Caco-2 (cell line): ENCODE results near the gene DARS1. TPM values are rescaled to one million over a fixed set of nuclear protein-coding genes. Genes with fewer than 3 reads are reported as not detected.

ENCODE experiments used
- BruUV-seq: library from RNA; stranded (reverse); fragments of 400-500 nt; replicated peaks from 2 replicates; lab custom pipeline; 2021; lab: Mats Ljungman, UMichigan
- CTCF ChIA-PET: fragments of 300-600 bp; sonication (Branson Sonifier 250); formaldehyde crosslinking; loops from one replicate; lab custom pipeline; 2022; ENCODE audit warnings: antibody characterized with exemption; lab: Charles Lee
- POLR2A ChIA-PET: fragments of 300-600 bp; sonication (Branson Sonifier 250); formaldehyde crosslinking; loops from one replicate; lab custom pipeline; 2022; ENCODE audit warnings: antibody characterized with exemption; lab: Charles Lee
- DNase-seq, 2 experiments: peaks; one replicate each; pipeline versions ENCODE4 v3.0.0 to v3.0.0-alpha.2; 2020 to 2022
- H3K27me3 ChIP-seq: replicated peaks from 2 replicates; pipeline ENCODE4 v1.6.0; 2011; ENCODE audit warnings: low read length; ENCODE audit not compliant: control insufficient read depth, insufficient read depth
- H3K36me3 ChIP-seq: 2 replicates; pipeline ENCODE4 v1.5.1; 2011; ENCODE audit warnings: low read length; ENCODE audit not compliant: control insufficient read depth, insufficient read depth
- H3K4me1 ChIP-seq: fragments of 250-450 bp; sonication (Bioruptor Pico); 2 replicates; pipeline ENCODE4 v1.5.1; 2020; ENCODE audit warnings: mild to moderate bottlenecking
- H3K4me3 ChIP-seq: 2 replicates; pipeline ENCODE4 v1.5.1; 2011; ENCODE audit warnings: low read depth, mild to moderate bottlenecking, control low read depth, low read length
- H3K9me3 ChIP-seq: fragments of 250-450 bp; sonication (Bioruptor Pico); 2 replicates; pipeline ENCODE4 v1.5.1; 2020; ENCODE audit warnings: mild to moderate bottlenecking, moderate library complexity
- H3K27ac Mint-ChIP-seq: one replicate; pipeline ENCODE4 v1.8.0; 2022; ENCODE audit warnings: mixed read lengths; ENCODE audit not compliant: unreplicated experiment
- H3K27me3 Mint-ChIP-seq: one replicate; pipeline ENCODE4 v1.8.0; 2022; ENCODE audit warnings: mixed read lengths; ENCODE audit not compliant: insufficient read depth, unreplicated experiment
- H3K36me3 Mint-ChIP-seq: one replicate; pipeline ENCODE4 v1.8.0; 2022; ENCODE audit warnings: mild to moderate bottlenecking, mixed read lengths; ENCODE audit not compliant: insufficient read depth, unreplicated experiment
- H3K4me1 Mint-ChIP-seq: one replicate; pipeline ENCODE4 v1.8.0; 2022; ENCODE audit warnings: low read depth, mixed read lengths; ENCODE audit not compliant: unreplicated experiment
- H3K4me3 Mint-ChIP-seq: one replicate; pipeline ENCODE4 v1.8.0; 2022; ENCODE audit warnings: mild to moderate bottlenecking, moderate library complexity, mixed read lengths; ENCODE audit not compliant: unreplicated experiment
- H3K9me3 Mint-ChIP-seq: one replicate; pipeline ENCODE4 v1.8.0; 2022; ENCODE audit warnings: mixed read lengths; ENCODE audit not compliant: unreplicated experiment
- intact Hi-C: fragments of 100-400 bp; cut with micrococcal nuclease; formaldehyde crosslinking; loops from one replicate; pipeline ENCODE4 v1.10.0; 2022; ENCODE audit not compliant: unreplicated experiment
- total RNA-seq: library from RNA; stranded (reverse); gene quantifications from 2 replicates; pipeline ENCODE4 v1.2.3, GENCODE V29; 2022
- TF ChIP-seq, protein P1 (sequence below), 2 experiments: fragments of 200-600 bp in 1 of 2; IDR thresholded peaks; 1 replicate in 1 of 2; 2 replicates in 1 of 2; pipeline versions ENCODE4 v1.5.1 to v1.8.0; 2011 to 2022; ENCODE audit warnings: antibody characterized with exemption in 1 of 2, control low read depth in 1 of 2, inconsistent platforms in 1 of 2, low read depth in 1 of 2, low read length in 1 of 2, mild to moderate bottlenecking in 1 of 2, moderate library complexity in 1 of 2; ENCODE audit not compliant: insufficient read depth in 1 of 2, severe bottlenecking in 1 of 2, unreplicated experiment in 1 of 2

Gene DARS1
- total RNA-seq, 1 experiment from 2014 or later: 90.9 TPM

GRCh38 chr2:135903650-135904049 lies 81.8 kb downstream of the DARS1 start:
- TF ChIP-seq, protein P1, sequence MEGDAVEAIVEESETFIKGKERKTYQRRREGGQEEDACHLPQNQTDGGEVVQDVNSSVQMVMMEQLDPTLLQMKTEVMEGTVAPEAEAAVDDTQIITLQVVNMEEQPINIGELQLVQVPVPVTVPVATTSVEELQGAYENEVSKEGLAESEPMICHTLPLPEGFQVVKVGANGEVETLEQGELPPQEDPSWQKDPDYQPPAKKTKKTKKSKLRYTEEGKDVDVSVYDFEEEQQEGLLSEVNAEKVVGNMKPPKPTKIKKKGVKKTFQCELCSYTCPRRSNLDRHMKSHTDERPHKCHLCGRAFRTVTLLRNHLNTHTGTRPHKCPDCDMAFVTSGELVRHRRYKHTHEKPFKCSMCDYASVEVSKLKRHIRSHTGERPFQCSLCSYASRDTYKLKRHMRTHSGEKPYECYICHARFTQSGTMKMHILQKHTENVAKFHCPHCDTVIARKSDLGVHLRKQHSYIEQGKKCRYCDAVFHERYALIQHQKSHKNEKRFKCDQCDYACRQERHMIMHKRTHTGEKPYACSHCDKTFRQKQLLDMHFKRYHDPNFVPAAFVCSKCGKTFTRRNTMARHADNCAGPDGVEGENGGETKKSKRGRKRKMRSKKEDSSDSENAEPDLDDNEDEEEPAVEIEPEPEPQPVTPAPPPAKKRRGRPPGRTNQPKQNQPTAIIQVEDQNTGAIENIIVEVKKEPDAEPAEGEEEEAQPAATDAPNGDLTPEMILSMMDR (IDR thresholded peaks at IDR 0.05; ENCODE audit: insufficient read depth in 1 of 2, low read depth in 1 of 2, low read length in 1 of 2, severe bottlenecking in 1 of 2, unreplicated experiment in 1 of 2): no peak
- Mint-ChIP-seq H3K9me3 (no peaks in the 10 kb centered on the region), H3K4me1 (peaks cover 7% of the 10 kb centered on the region), H3K4me3 (no peak overlapping the region), H3K36me3 (peaks cover 35% of the 10 kb centered on the region), H3K27me3 (no peaks in the 10 kb centered on the region), H3K27ac (no peak overlapping the region)
- intact Hi-C loops: no loop called here
- Histone ChIP-seq H3K36me3 (no peaks in the 10 kb centered on the region), H3K27me3 (no peaks in the 10 kb centered on the region), H3K4me1 (0 out of 2 replicates have a peak, but pooled peaks cover 3% of the 10 kb centered on the region), H3K4me3 (no peak overlapping the region), H3K9me3 (no peaks in the 10 kb centered on the region)
- no peak for DNase-seq
- ChIA-PET POLR2A (interaction anchor here (1.3 kb wide), 1 partner anchor 27 kb away, joined by 6 read pairs; the partner anchor contains the start of gene MCM6), CTCF (interaction anchor here (0.7 to 0.9 kb wide), 3 partner anchors 8 to 18 kb away, joined by 3 to 5 read pairs (median 3); no protein-coding TSS in a partner anchor)
- no TSS peak for BruUV-seq

GRCh38 chr2:135899567-135899966 lies 85.9 kb downstream of the DARS1 start:
- CTCF ChIA-PET: no interaction called here
- intact Hi-C loops: no loop called here

GRCh38 chr2:135898234-135898786 lies 87.1 kb downstream of the DARS1 start:
- H3K27ac Mint-ChIP-seq: no peak overlapping the region
- peaks cover 6% of the 10 kb centered on the region for H3K36me3 Mint-ChIP-seq

More at GRCh38 chr2:135899567-135899966, 85.9 kb downstream of the DARS1 start:
- no peaks in the 10 kb centered on the region for H3K9me3 Mint-ChIP-seq
- Histone ChIP-seq H3K27me3 (no peaks in the 10 kb centered on the region), H3K4me3 (no peak overlapping the region), H3K36me3 (no peaks in the 10 kb centered on the region), H3K4me1 (0 out of 2 replicates have a peak, but pooled peaks cover 3% of the 10 kb centered on the region), H3K9me3 (no peaks in the 10 kb centered on the region)
- BruUV-seq: no TSS peak
- no peaks in the 10 kb centered on the region for H3K27me3 Mint-ChIP-seq
- peaks cover 7% of the 10 kb centered on the region for H3K4me1 Mint-ChIP-seq
- TF ChIP-seq, protein P1 (IDR thresholded peaks at IDR 0.05; ENCODE audit: insufficient read depth in 1 of 2, low read depth in 1 of 2, low read length in 1 of 2, severe bottlenecking in 1 of 2, unreplicated experiment in 1 of 2): no peak
- no peak overlapping the region for H3K27ac Mint-ChIP-seq
- DNase-seq: no peak
- POLR2A ChIA-PET: interaction anchor here (0.7 kb wide), 1 partner anchor 96 kb away, joined by 3 read pairs; no protein-coding TSS in a partner anchor
- no peak overlapping the region for H3K4me3 Mint-ChIP-seq
- H3K36me3 Mint-ChIP-seq: peaks cover 12% of the 10 kb centered on the region

More at GRCh38 chr2:135898234-135898786, 87.1 kb downstream of the DARS1 start:
- TF ChIP-seq, protein P1 (IDR thresholded peaks at IDR 0.05; ENCODE audit: insufficient read depth in 1 of 2, low read depth in 1 of 2, low read length in 1 of 2, severe bottlenecking in 1 of 2, unreplicated experiment in 1 of 2): no peak
- Mint-ChIP-seq H3K4me1 (no peaks in the 10 kb centered on the region), H3K4me3 (no peak overlapping the region), H3K27me3 (no peaks in the 10 kb centered on the region), H3K9me3 (no peaks in the 10 kb centered on the region)
- Histone ChIP-seq H3K9me3 (no peaks in the 10 kb centered on the region), H3K4me3 (no peak overlapping the region), H3K36me3 (no peaks in the 10 kb centered on the region), H3K4me1 (no peaks in the 10 kb centered on the region), H3K27me3 (no peaks in the 10 kb centered on the region)
- no TSS peak for BruUV-seq
- no peak for DNase-seq
- intact Hi-C loops: no loop called here
- ChIA-PET CTCF (no interaction called here), POLR2A (no interaction called here)
